Head of caudate nucleus (tissue), 42 donors: Measurements from ENCODE around the gene LPAR5.

Experiments
- DNase-seq, 42 donors: peaks; one replicate each; pipeline versions ENCODE4 v3.0.0 to v3.0.0-alpha.2; 2020 to 2021; ENCODE audit warnings: mixed read lengths in 7 of 42
- intact Hi-C: fragments of 100-400 bp; cut with DNase I; formaldehyde crosslinking; loops from one replicate; pipeline ENCODE4 v1.15.0; 2022

The LPAR5 gene

DNA sequence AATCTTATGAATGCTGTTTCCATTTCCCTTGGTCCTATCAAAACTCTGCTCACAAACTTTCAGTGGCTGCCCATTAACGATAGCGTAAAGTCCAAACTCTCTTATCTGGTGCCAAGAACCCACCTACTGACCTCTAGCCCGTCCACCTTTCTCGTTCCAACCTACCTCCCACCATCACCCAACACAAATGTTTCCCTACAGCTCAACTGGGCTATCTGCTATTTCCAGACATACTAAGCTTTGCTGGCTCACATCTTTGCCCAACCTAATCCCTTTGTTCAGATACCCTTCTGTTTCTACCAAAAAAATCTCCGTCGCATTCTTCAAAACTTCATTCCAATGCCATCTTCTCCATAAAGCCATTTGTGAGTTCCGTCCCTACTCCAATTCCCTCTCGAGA is 60.1 kb downstream of the LPAR5 start:
- intact Hi-C loops = no loop called here
- DNase-seq = no peak

DNA sequence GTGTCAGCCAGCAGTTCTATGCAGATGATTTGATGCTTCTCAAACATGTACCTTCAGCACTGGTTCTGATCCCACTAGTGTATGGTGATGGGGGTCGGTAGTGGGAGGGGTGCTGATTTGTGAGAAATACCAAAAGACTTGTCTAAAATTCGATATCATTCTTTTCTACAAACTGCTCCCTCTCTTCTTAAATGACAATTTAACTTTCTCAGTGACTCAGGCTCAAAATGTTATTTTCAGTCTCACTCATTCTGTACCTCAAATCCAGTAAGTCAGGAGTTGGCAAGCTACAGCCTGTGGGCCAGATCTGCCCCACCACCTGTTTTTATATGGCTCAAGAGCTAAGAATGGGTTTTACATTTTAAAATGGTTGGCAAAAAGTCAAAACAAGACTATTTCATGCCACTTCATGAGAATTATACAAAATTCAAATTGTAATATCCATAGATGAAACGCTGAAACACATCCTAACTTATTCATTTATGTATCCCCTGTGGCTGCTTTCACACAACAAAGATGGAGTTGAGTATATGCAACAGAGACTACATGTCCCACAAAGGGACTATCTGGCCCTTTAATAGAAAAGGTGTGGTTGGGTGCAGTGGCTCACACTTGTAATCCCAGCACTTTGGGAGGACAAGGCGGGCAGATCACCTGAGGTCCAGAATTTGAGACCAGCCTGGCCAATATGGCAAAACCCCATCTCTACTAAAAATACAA is 61.0 kb downstream of the LPAR5 start:
- DNase-seq = no peak
- intact Hi-C loops = no loop called here

DNA sequence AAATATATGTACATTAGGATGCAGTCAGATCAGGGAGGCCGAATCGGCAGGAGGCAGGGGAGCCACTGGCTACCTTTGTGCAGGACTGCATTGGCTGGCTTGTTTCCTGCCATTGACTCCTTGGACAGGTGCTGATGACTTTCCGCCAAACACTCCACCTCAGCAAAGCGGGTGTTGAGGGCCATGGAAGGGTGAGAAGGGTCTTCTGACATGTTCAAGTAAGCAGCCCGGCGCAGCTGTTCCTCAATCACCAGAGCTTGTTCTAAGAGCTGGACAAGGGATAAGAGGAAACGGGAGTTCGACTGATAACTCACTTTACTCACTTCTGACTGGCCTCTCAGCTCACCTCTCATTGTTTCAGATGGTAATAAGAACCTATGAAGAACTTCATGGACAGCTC is 62.8 kb downstream of the LPAR5 start:
- intact Hi-C loops = no loop called here
- DNase-seq = peak in 1 of 42 donors; percentile 24

DNA sequence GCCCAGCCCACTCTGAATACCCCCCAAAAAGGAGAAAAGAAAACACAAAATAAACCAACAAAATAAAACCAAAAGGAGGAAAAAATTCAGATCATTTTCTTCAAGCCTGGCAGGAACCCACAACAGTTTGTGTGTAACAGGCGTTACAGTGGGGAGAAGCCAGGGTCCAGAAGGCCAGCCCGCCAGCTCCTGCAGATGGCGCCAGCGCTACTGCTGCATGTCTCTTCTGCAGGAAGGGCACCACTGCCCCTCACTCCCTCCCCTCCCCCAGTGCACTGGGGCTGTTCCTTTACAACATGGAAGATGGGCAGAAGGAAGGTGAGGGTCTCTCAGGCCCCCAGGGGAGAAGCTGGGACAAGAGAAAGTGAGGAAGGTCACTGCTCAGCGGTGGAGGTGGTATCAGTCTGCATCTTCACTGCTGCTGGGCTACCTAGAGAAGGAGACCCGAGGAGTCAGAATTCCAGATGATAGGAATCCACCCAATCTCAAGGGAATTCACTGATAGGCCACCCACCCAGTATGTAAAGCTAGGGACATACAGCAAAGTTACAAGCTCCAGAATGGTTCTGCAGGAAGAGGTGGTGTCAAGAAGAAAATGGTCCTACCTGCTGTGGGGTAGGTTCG is 65.4 kb downstream of the LPAR5 start:
- peak in 13 of 42 donors; percentile 18 to 63 (median 37) for DNase-seq
- intact Hi-C loops = no loop called here

DNA sequence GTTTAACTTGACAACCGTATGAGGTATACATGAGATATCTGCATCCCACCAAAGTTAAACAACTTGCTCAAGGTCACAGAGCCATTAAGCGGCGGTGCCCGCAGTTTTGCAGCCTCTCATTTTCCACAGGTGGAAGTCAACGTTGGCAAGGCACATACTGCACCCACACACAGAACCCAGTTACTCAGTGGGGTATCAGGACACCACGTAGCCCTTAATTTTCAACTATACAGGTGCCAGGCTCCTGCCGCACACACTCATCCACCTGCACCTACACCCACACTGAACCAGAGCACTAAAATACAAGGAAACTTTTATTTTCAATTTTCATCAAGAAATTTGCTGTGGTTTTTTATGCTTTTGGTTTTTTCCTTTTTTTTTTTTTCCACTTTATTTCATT is 66.0 kb downstream of the LPAR5 start:
- intact Hi-C loops = loop anchor here (5.0 kb wide), 1 partner anchor 33 kb away; no protein-coding TSS in a partner anchor
- peak in 13 of 42 donors; percentile 10 to 64 (median 42) for DNase-seq

DNA sequence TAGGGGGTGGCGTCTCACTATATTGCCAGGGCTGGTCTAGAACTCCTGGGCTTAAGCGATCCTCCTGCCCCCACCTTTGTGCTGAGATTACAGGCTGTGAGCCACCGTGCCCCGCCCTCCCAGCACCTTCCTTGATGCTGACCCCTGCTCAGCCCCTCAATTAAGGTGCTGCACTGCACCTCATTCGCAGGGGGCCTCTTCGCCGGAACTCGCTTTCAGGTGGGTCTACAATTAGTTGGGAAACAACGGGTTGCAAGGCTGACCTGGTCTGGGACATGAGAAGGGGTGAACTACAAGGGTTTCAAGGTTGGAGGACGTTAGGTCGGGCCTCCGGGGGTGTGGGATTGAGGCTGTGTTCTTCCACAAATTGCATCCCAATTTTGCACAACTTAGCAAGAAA is 66.4 kb downstream of the LPAR5 start:
- DNase-seq = no peak
- intact Hi-C loops = loop anchor here (5.0 kb wide), 1 partner anchor 33 kb away; no protein-coding TSS in a partner anchor
